Stimulated activated CD4-positive, alpha-beta T cell treated with anti-CD3 and anti-CD28 coated beads, Interleukin-4, amount 100 ng/mL, for 1 hour (primary cell): ENCODE results near the gene INTU.
"Not testable (repeated sequence)": the region's sequence is repeated elsewhere in the genome, so short reads cannot be mapped to it uniquely, and the experiment has no call there.

ENCODE experiments used
- DNase-seq: peaks from one replicate; pipeline ENCODE4 v3.0.0-alpha.2; 2020

The INTU gene

DNA sequence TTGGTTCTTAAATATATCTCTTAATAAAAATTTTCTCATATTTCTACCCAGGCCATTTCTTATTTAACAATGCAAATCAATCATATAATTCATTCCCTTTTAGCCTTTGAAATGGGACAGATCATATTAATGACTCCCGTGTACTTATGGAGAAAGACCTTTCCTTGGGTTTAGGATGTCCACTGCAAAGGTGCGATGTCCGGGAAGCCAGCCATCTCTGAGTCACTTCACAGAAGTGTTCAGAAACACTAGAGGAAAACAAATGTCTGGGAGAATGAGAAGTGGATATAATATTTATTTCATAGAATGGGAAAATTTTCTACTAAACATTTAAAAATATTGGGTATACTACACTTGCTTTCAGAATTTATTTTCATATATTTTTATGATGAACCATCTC lies 15.3 kb downstream of the INTU start:
- DNase-seq: no peak

GRCh38 chr4:127655590-127655989 lies 22.8 kb downstream of the INTU start:
- DNase-seq: not testable (repeated sequence)

DNA sequence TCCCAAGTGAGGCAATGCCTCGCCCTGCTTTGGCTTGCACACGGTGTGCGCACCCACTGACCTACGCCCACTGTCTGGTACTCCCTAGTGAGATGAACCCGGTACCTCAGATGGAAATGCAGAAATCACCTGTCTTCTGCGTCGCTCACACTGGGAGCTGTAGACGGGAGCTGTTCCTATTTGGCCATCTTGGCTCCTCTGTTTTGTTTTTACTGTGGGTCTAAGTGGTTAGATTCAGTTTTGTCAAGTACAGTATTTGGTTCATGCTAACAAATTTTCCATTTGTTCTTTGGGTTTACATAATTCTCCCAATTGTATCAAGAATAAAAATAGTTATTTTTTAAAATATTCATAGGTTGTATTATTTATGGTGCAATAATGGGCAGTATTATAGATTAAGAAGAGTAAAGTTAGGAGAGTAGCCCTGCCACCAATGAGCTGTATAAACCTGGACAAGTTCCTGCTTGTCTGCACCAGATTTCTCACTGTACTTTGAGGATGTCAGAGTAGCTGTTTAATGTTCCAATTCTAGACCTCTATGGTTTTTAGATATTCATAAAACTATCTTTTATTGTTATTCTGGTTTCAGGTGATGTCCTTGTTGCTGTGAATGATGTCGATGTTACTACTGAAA lies 23.4 kb downstream of the INTU start:
- no peak for DNase-seq

DNA sequence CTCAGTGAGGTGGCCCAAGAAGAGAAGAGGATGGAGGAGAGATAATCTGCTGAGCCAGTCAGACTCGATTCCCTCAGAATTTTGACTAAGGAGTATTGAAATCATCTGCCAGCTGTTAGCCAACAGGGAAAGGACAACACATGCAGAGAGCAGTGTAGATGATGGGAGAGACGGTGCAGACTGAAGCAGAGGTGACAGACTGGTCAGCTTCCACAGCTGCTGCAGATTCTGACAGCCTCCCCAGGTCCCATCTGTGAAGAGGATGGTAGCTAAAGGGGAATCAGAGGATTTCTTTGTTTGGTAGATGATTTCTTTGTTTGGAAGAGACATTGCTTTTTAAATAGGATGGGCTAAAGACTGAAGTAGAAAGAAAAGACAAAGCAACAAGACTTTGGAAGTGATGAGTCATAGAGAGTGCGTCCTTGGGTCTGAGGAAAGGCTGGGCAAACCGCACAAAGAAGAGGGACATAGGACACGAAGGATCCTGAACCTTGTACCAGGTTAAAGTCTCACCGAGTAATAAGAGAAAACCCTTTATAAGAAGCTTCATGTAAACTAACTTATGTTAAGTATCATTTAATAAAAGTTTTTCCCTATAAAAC lies 27.6 kb downstream of the INTU start:
- no peak for DNase-seq

DNA sequence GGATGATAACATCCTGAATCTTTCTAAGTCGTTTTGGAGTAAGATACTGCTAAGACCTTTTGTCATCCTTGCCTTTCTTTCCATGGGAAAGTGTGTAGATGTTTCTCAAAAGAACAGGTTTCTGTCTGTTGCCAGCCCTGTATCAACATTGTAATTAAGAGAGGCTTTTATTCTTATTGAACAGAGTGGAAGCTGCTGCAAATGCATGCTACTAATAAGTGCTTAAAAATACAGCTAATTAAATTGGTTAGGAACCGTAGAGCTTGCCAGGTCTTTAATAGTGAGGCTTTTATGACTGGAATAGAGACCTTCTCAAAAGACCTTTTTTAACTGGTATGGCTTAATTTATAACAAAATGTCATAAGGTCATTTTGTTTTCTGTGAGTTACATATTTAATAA lies 34.4 kb downstream of the INTU start:
- DNase-seq: no peak

- no peak for DNase-seq
Measured at GRCh38 chr4:127667772-127668171, 35.0 kb downstream of the INTU start.

DNA sequence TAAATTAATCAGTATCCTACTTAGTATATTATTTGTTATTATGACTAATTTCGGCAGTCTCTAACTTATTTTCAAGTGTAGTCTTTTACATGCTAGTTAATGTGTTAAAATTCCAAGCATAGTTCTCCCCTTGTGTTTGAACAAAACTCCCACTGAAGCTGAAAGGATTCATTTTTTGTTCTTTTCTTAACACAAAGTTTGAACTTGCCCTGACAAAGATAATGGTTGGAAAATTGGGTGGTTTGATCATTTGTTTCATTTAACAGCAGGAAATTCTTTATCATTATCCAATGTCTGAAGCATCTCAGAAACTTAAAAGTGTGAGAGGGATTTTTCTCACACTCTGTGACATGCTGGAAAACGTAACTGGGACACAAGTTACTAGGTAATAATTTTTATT lies 36.0 kb downstream of the INTU start:
- DNase-seq: no peak

GRCh38 chr4:127669691-127670090 lies 36.9 kb downstream of the INTU start:
- no peak for DNase-seq

- DNase-seq: no peak
Measured at GRCh38 chr4:127672111-127672510, 39.4 kb downstream of the INTU start.

- DNase-seq: no peak
Measured at GRCh38 chr4:127685292-127685691, 52.5 kb downstream of the INTU start.

- no peak for DNase-seq
Measured at GRCh38 chr4:127686658-127687057, 53.9 kb downstream of the INTU start.

DNA sequence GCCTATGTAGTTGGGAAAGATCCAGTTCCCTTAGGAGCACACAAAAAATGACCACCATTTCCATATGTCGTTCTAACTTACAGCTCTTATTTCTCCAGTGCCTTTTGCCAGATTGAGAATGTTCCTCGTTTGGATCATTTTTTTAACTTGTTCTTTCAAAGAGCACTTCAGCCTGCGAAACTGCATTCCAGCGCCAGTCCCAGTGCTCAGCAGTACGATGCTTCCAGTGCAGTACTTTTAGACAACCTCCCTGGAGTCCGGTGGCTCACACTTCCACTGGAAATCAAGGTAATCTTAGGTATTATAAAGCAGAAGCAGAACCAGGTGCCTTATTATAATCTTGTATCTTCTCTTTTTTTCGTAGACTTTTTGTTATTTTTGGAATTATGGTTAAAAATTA lies 54.8 kb downstream of the INTU start:
- DNase-seq: no peak

- no peak for DNase-seq
Measured at GRCh38 chr4:127698789-127699200, 66.0 kb downstream of the INTU start.

DNA sequence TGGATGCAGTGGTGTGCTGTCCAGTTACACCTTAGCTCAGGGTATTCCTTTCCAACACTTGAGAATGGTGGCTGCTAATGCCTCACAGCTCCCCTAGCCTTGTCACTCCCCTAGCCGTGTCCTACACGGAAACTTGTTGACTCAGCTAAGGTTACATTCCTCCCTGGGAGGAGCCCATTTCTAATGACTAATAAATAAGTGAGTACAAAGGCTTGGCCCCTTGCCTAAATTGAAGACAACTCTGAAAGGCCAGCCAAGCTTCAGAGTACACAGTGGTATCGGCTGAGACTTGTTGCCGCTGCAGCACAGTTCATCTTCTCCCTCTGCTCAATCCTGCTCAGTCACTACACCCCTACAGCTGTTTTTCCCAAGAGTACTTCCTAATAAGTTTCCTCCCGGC lies 76.2 kb downstream of the INTU start:
- no peak for DNase-seq

- DNase-seq: no peak
Measured at GRCh38 chr4:127709456-127709855, 76.7 kb downstream of the INTU start.

GRCh38 chr4:127730142-127730913 lies 97.6 kb downstream of the INTU start, which contains the start of gene SLC25A31:
Gene SLC25A31, plus strand, starts transcription at chr4:127730400. Its CDS starts 146 bp downstream, at chr4:127730546.
- no peak for DNase-seq

- no peak for DNase-seq
Measured at GRCh38 chr4:127731406-127731805, 98.6 kb downstream of the INTU start.

- DNase-seq: no peak
Measured at GRCh38 chr4:127732623-127733328, 100.0 kb downstream of the INTU start.

DNA sequence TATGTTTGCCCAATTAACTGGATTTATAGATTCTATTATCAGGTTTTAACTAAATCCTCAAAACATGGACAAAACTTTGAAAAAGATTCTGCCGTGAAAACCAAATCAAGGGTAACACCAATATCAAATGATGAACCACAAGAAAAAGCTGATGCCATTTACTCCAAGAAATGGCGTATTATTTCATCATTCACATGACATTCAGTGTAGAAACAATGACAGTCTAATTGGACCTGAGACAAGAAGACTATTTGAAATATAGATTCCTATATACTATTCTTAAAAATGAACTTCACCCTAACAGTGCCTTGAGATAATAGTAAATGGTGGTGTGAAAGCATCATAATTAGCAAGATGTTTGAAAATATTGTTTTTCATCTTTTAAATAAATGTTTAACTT lies 102.2 kb downstream of the INTU start:
- DNase-seq: no peak

- no peak for DNase-seq
Measured at GRCh38 chr4:127737295-127737694, 104.5 kb downstream of the INTU start.

- DNase-seq: no peak
Measured at GRCh38 chr4:127741247-127741646, 108.5 kb downstream of the INTU start.

DNA sequence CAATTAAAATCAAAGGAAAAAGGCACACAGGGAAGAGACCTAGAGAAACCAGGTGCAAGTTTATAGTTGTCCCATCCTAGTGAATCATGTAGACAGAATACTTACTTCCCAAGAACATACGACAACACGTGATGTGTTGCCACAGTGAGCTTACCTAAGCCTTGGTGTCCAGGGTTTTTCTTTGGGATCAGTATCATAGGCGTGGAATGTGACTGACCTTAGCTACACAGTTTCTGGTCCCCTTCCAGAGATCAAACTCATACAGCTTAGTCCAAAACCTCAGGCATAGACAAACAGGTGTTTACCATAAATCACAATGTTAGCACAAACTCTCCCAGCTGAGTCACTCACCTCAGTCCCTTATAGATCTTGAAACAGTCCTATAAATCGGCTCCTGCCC lies 115.1 kb downstream of the INTU start:
- DNase-seq: no peak

DNA sequence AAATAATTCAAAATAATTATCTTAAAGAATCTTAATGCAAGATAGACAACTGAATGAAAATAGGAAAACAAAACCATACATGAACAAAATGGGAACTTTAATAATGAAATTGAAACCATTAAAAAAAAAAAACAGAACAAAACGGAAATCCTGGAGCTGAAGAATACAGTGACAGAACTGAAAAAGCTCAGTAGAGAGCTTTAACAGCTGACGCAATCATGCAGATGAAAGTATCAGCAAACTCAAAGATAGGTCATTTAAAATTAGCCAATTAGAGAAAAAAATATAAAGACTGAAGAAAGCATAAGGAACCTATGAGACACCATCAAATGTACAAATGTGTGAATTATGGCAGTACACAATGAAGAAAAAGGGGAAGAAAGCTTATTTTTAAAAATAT lies 116.2 kb downstream of the INTU start:
- no peak for DNase-seq

DNA sequence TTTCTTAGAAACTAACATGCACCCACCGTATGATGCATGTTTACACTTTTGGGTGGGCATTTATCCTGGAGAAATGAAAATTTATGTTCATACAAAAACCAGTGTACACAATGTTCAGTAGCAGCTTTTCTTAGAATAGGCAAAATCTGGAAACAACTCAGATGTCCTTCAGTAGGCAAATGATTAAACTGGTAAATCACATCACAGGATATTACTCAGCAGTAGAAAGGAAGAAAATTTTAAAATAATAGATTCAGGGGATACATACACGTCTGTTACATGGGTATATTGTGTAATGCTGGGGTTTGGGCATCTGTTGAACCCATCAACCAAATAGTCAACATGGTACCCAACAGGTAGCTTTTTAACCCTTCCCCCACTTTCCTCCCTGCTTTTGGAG lies 124.1 kb downstream of the INTU start:
- no peak for DNase-seq
